Measurements from ENCODE around the gene PIP5K1B.

DNA sequence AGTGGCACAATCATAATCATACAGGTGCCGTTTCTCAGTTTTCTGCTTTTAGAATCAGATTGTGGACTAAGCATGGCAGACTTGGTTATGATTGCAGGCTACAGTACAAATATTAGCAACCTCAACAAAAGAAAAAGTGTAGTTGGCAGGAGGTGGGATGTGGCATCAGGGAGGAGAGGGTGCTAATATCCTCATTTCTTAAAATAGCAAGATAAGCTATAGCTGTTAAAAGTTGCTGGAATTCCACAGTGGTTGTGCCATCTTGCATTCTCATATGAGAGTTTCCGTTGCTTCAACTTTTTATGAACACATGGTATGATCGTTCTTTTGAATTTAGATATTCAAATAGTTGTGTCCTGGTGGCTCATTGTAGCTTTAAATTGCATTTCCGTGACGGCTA, 21.4 kb downstream of the PIP5K1B start:
- TF ChIP-seq ZFX (IDR thresholded peaks at IDR 0.05), result no peak
- TF ChIP-seq CTCF (conservative IDR thresholded peaks at IDR 0.05), result no peak

All from C4-2B (cell line).